K562 (cell line): ENCODE results near the gene AMER3. TPM values are rescaled to one million over a fixed set of nuclear protein-coding genes. Genes with fewer than 3 reads are reported as not detected.

Experiments used
- ATAC-seq: fragments of 200-7000 bp; cut with Tn5 transposase; 3 replicates; pipeline ENCODE4 v1.9.1; 2020; ENCODE audit warnings: moderate library complexity
- BruUV-seq: library from RNA; stranded (reverse); fragments of 400-500 nt; replicated peaks from 2 replicates; lab custom pipeline; 2021; lab: Mats Ljungman, UMichigan
- CTCF ChIA-PET: fragments of 300-600 bp; formaldehyde crosslinking; extraction: SDS; loops from one replicate; lab custom pipeline; 2021; ENCODE audit warnings: low intra/inter-chr PET ratio; lab: Yijun Ruan, JAX
- POLR2A ChIA-PET: fragments of 300-600, 350-650 bp; sonication (Branson Sonifier 250); formaldehyde crosslinking; extraction: SDS; loops from one replicate; lab custom pipeline; 2021; ENCODE audit warnings: antibody characterized with exemption, inconsistent platforms; lab: Yijun Ruan, JAX
- DNase-seq, 4 experiments: peaks; one replicate each; pipeline versions ENCODE4 v3.0.0 to v3.0.0-alpha.2; 2011 to 2018; ENCODE audit warnings: low spot score in 3 of 4, mixed read lengths in 3 of 4; ENCODE audit errors: extremely low read depth in 1 of 4
- FAIRE-seq: peaks from 2 replicates; lab custom pipeline; 2011; peaks lifted over from hg19 to GRCh38; lab: Jason Lieb, UNC
- H2AFZ ChIP-seq: 2 replicates; pipeline ENCODE4 v1.6.0; 2011; ENCODE audit warnings: low read depth, low read length, control low read depth, inconsistent platforms
- H3K27ac ChIP-seq: fragments of 200-600 bp; 3 replicates; pipeline ENCODE4 v1.8.0; 2011; ENCODE audit warnings: low read depth, mild to moderate bottlenecking, control low read depth, inconsistent platforms, low read length, moderate library complexity, mixed read lengths; ENCODE audit errors: extremely low read depth
- H3K27me3 ChIP-seq, 2 experiments: fragments of 300-600 bp in 1 of 2; 2 replicates in 1 of 2; 3 replicates in 1 of 2; pipeline versions ENCODE4 v1.6.0 to v1.8.0; 2011; ENCODE audit warnings: inconsistent platforms in 2 of 2, low read length in 2 of 2, mild to moderate bottlenecking in 1 of 2, mixed read lengths in 1 of 2, moderate library complexity in 1 of 2; ENCODE audit not compliant: control insufficient read depth in 2 of 2, insufficient read depth in 2 of 2
- H3K36me3 ChIP-seq: fragments of 300-600 bp; 3 replicates; pipeline ENCODE4 v1.8.0; 2011; ENCODE audit warnings: mild to moderate bottlenecking, low read length, inconsistent platforms; ENCODE audit not compliant: control insufficient read depth, insufficient read depth
- H3K4me1 ChIP-seq, 2 experiments: fragments of 200-600 bp in 1 of 2; replicated peaks in 1 of 2; 2 replicates in 1 of 2; 3 replicates in 1 of 2; pipeline versions ENCODE4 v1.5.1 to v1.8.0; 2011; ENCODE audit warnings: inconsistent platforms in 2 of 2, low read length in 2 of 2, mild to moderate bottlenecking in 1 of 2, mixed read lengths in 1 of 2, moderate library complexity in 1 of 2; ENCODE audit not compliant: control insufficient read depth in 2 of 2, insufficient read depth in 2 of 2
- H3K4me2 ChIP-seq: 2 replicates; pipeline ENCODE4 v1.6.1; 2011; ENCODE audit warnings: low read length, control low read depth, inconsistent platforms, mixed read lengths; ENCODE audit not compliant: insufficient read depth
- H3K4me3 ChIP-seq: fragments of 200-600 bp; sonication (generic), shearing (Covaris generic); 2 replicates; pipeline ENCODE4 v1.5.1; 2016; ENCODE audit warnings: control low read depth, inconsistent platforms
- H3K79me2 ChIP-seq: fragments of 200-600 bp; 3 replicates; pipeline ENCODE4 v1.8.0; 2011; ENCODE audit warnings: low read length, inconsistent platforms; ENCODE audit not compliant: control insufficient read depth, insufficient read depth
- H3K9ac ChIP-seq, 2 experiments: 2 replicates each; pipeline versions ENCODE4 v1.6.0 to v1.6.1; 2011; ENCODE audit warnings: low read depth in 2 of 2, low read length in 2 of 2, control low read depth in 1 of 2, inconsistent platforms in 1 of 2, mild to moderate bottlenecking in 1 of 2, mixed read lengths in 1 of 2; ENCODE audit not compliant: insufficient read depth in 1 of 2
- H3K9me1 ChIP-seq: one replicate; pipeline ENCODE4 v1.6.0; 2011; ENCODE audit warnings: inconsistent platforms, mild to moderate bottlenecking, low read length, moderate library complexity; ENCODE audit not compliant: control insufficient read depth, insufficient read depth
- H3K9me3 ChIP-seq: replicated peaks from 2 replicates; pipeline ENCODE4 v1.5.1; 2011; ENCODE audit warnings: low read depth, low read length, inconsistent platforms; ENCODE audit not compliant: control insufficient read depth, insufficient read depth
- H4K20me1 ChIP-seq: replicated peaks from 2 replicates; pipeline ENCODE4 v1.6.1; 2011; ENCODE audit warnings: low read length, inconsistent platforms, mixed read lengths; ENCODE audit not compliant: control insufficient read depth, insufficient read depth
- BDP1 ChIP-seq: IDR thresholded peaks from 3 replicates; pipeline ENCODE4 v1.6.1; 2011; ENCODE audit not compliant: insufficient read length, insufficient read depth
- RBM22 ChIP-seq: fragments of 200-400 bp; formaldehyde crosslinking; IDR thresholded peaks from 2 replicates; pipeline ENCODE4 v1.6.1; 2018; ENCODE audit warnings: low read length, low read depth; ENCODE audit not compliant: poor library complexity, severe bottlenecking
- SP2 ChIP-seq: IDR thresholded peaks from 2 replicates; pipeline ENCODE4 v1.6.1; 2011; ENCODE audit warnings: mild to moderate bottlenecking, low read depth, low read length, moderate library complexity; ENCODE audit not compliant: poor library complexity, severe bottlenecking; ENCODE audit errors: extremely low read depth
- STAG1 ChIP-seq: sonication (generic); formaldehyde crosslinking; IDR thresholded peaks from 2 replicates; pipeline ENCODE4 v1.5.0; 2020; ENCODE audit warnings: missing genetic modification reagents, borderline replicate concordance
- ZNF143 ChIP-seq: sonication (generic); formaldehyde crosslinking; IDR thresholded peaks from 2 replicates; pipeline ENCODE4 v1.9.0; 2022; ENCODE audit warnings: mild to moderate bottlenecking, missing genetic modification reagents
- WGBS: fragments of 100-300 bp; shearing (Covaris generic); methylation state at CpG from one replicate; pipeline ENCODE4 v1.1.6; 2016; ENCODE audit warnings: low coverage, mixed read lengths; ENCODE audit not compliant: insufficient coverage; ENCODE audit errors: missing lambda C conversion rate; 5-methylcytosine and 5-hydroxymethylcytosine counted together
- in situ Hi-C: fragments of 300-500 bp; cut with MboI; formaldehyde crosslinking; loops from 4 replicates; pipeline ENCODE4 v1.15.0; 2018; ENCODE audit warnings: inconsistent platforms, mixed read lengths
- intact Hi-C: fragments of 100-400 bp; cut with micrococcal nuclease; formaldehyde crosslinking; loops from 2 replicates; pipeline ENCODE4 v1.14.2; 2022
- polyA plus RNA-seq, 8 experiments: library from polyadenylated mRNA; depleted of rRNA in 4 of 8; stranded (reverse) in 5 of 8; unstranded in 3 of 8; fragments of >200 nt; fragmentation: Nextera tagmentation in 2 of 8; fragmentation: Illumina TruSeq in 1 of 8; extraction: Ambion mirVana in 2 of 8; extraction: Trizol in 1 of 8; gene quantifications; 2 replicates each; pipeline versions ENCODE4 v1.2.1 to v1.2.3, GENCODE V29; 2011 to 2014; ENCODE audit warnings: inconsistent platforms in 1 of 8, missing spikeins in 1 of 8
- total RNA-seq, 7 experiments: library from RNA; depleted of rRNA in 6 of 7; stranded (reverse); fragments of >200 nt in 6 of 7; fragmentation: Illumina TruSeq in 2 of 7; extraction: Trizol in 2 of 7; gene quantifications; 2 replicates each; pipeline versions ENCODE4 v1.2.1 to v1.2.3, GENCODE V29; 2011 to 2021; ENCODE audit warnings: low replicate concordance in 1 of 7
- TF ChIP-seq, protein P1 (sequence below): sonication (generic); formaldehyde crosslinking; IDR thresholded peaks from 2 replicates; pipeline ENCODE4 v1.8.1; 2023; ENCODE audit warnings: mild to moderate bottlenecking, missing genetic modification reagents, moderate library complexity
- TF ChIP-seq, protein P2 (sequence below): sonication (generic); formaldehyde crosslinking; IDR thresholded peaks from 2 replicates; pipeline ENCODE4 v1.8.0; 2022; ENCODE audit warnings: mild to moderate bottlenecking, missing genetic modification reagents
- TF ChIP-seq, protein P3 (sequence below): fragments of 200-800 bp; sonication (Bioruptor generic); IDR thresholded peaks from 2 replicates; pipeline ENCODE4 v1.6.1; 2017; ENCODE audit warnings: missing genetic modification characterization, missing compliant biosample characterization

The AMER3 gene
- total and polyA plus RNA-seq, 9 of the 15 experiments (the other 6 are each of a cell fraction or from before 2014, with no cell fraction given), result not detected

DNA sequence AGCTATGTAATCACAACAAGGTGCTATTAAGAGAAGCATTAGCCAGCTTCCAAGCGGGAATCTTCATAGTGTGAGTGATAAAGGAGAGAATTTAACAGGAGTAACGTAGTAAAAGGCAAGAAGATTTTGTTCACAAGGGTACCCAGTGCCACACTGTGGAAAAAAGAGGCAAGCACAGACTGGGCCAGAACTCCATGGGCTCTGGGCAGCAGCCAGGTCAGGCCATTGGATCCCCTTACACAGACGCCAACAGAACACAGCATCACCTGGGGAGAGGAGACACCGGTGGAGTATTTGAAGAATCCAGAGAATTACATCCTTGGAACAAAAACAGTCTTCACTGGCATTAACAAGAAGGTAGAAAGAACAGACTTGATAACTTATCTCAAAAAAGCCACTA, 21.2 kb downstream of the AMER3 start:
- no peak overlapping the region for H3K27ac ChIP-seq
- H3K9me1 ChIP-seq, result no peaks in the 10 kb centered on the region
- FAIRE-seq (no peak), DNase-seq (no peak)
- WGBS, result 17% methylated on average over 4 of the region's 4 CpGs
- no peak overlapping the region for H3K4me2 ChIP-seq
- H3K36me3 ChIP-seq, result no peaks in the 10 kb centered on the region
- TF ChIP-seq BDP1, result no peak
- TF ChIP-seq, protein P1, sequence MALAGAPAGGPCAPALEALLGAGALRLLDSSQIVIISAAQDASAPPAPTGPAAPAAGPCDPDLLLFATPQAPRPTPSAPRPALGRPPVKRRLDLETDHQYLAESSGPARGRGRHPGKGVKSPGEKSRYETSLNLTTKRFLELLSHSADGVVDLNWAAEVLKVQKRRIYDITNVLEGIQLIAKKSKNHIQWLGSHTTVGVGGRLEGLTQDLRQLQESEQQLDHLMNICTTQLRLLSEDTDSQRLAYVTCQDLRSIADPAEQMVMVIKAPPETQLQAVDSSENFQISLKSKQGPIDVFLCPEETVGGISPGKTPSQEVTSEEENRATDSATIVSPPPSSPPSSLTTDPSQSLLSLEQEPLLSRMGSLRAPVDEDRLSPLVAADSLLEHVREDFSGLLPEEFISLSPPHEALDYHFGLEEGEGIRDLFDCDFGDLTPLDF (CRISPR knock-in tag), result no peak
- TF ChIP-seq, protein P2, sequence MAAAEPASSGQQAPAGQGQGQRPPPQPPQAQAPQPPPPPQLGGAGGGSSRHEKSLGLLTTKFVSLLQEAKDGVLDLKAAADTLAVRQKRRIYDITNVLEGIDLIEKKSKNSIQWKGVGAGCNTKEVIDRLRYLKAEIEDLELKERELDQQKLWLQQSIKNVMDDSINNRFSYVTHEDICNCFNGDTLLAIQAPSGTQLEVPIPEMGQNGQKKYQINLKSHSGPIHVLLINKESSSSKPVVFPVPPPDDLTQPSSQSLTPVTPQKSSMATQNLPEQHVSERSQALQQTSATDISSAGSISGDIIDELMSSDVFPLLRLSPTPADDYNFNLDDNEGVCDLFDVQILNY (CRISPR knock-in tag), result no peak
- TF ChIP-seq, protein P3, sequence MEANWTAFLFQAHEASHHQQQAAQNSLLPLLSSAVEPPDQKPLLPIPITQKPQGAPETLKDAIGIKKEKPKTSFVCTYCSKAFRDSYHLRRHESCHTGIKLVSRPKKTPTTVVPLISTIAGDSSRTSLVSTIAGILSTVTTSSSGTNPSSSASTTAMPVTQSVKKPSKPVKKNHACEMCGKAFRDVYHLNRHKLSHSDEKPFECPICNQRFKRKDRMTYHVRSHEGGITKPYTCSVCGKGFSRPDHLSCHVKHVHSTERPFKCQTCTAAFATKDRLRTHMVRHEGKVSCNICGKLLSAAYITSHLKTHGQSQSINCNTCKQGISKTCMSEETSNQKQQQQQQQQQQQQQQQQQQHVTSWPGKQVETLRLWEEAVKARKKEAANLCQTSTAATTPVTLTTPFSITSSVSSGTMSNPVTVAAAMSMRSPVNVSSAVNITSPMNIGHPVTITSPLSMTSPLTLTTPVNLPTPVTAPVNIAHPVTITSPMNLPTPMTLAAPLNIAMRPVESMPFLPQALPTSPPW (CRISPR knock-in tag), result no peak
- TF ChIP-seq STAG1 (CRISPR knock-in tag), result no peak
- no peak for TF ChIP-seq SP2
- no peak for TF ChIP-seq RBM22
- no peak for TF ChIP-seq ZNF143
- TF ChIP-seq, all 486 proteins: peak for 0
- Histone ChIP-seq H3K79me2 (no peaks in the 10 kb centered on the region), H3K9ac (no peak overlapping the region), H3K27me3 (peaks cover 0 to 4% of the 10 kb centered on the region in 2 experiments; a peak in 2 of 5 replicates), H4K20me1 (no peaks in the 10 kb centered on the region), H3K4me1 (no peaks in the 10 kb centered on the region; a peak in 1 of 5 replicates), H3K9me3 (no peaks in the 10 kb centered on the region), H3K4me3 (no peak overlapping the region), H2AFZ (no peak overlapping the region)
- ChIA-PET CTCF (no interaction called here), POLR2A (interaction anchor here (1.0 kb wide), 1 partner anchor 14 kb away, joined by 3 read pairs; no protein-coding TSS in a partner anchor)
- ATAC-seq, result no peak
- BruUV-seq, result no TSS peak
- intact Hi-C loops, result no loop called here
- in situ Hi-C loops, result no loop called here
